Measurements from ENCODE around the gene EYS.

Gene EYS

GRCh38 chr6:64197246-64197645, 1509.8 kb downstream of the EYS start:
- no peak for DNase-seq

GRCh38 chr6:64186592-64186991, 1520.4 kb downstream of the EYS start:
- no peak for DNase-seq

- DNase-seq = no peak
These were observed 1521.4 kb downstream of the EYS start for GRCh38 chr6:64185621-64186020.

GRCh38 chr6:64175296-64175695, 1531.7 kb downstream of the EYS start:
- DNase-seq = no peak

- no peak for DNase-seq
These were observed 1536.7 kb downstream of the EYS start for GRCh38 chr6:64170316-64170715.

- DNase-seq = no peak
These were observed 1546.5 kb downstream of the EYS start for GRCh38 chr6:64160486-64160885.

GRCh38 chr6:64155063-64155462, 1552.0 kb downstream of the EYS start:
- no peak for DNase-seq

GRCh38 chr6:64146876-64147275, 1560.2 kb downstream of the EYS start:
- no peak for DNase-seq

- DNase-seq = no peak
These were observed 1560.9 kb downstream of the EYS start for GRCh38 chr6:64146094-64146493.

GRCh38 chr6:64145658-64146057, 1561.4 kb downstream of the EYS start:
- no peak for DNase-seq

- no peak for DNase-seq
These were observed 1563.9 kb downstream of the EYS start for GRCh38 chr6:64143101-64143500.

GRCh38 chr6:64141680-64142079, 1565.3 kb downstream of the EYS start:
- no peak for DNase-seq

GRCh38 chr6:64128301-64129024, 1578.6 kb downstream of the EYS start:
- no peak for DNase-seq

- DNase-seq = no peak
These were observed 1583.0 kb downstream of the EYS start for GRCh38 chr6:64123761-64124633.

GRCh38 chr6:64122712-64123375, 1584.2 kb downstream of the EYS start:
- no peak for DNase-seq

GRCh38 chr6:64121011-64121565, 1585.9 kb downstream of the EYS start:
- DNase-seq = no peak

- no peak for DNase-seq
These were observed 1593.3 kb downstream of the EYS start for GRCh38 chr6:64113704-64114103.

- DNase-seq = no peak
These were observed 1603.0 kb downstream of the EYS start for GRCh38 chr6:64104051-64104450.

- DNase-seq = no peak
These were observed 1603.5 kb downstream of the EYS start for GRCh38 chr6:64103480-64103879.

GRCh38 chr6:64100702-64101303, 1606.2 kb downstream of the EYS start:
- DNase-seq = no peak

GRCh38 chr6:64090352-64090751, 1616.7 kb downstream of the EYS start:
- DNase-seq = no peak

GRCh38 chr6:64085126-64085525, 1621.9 kb downstream of the EYS start:
- DNase-seq = no peak

GRCh38 chr6:64084185-64084663, 1622.8 kb downstream of the EYS start:
- DNase-seq = no peak

All from eye (tissue), 1 donor.